Neutrophil (primary cell): ENCODE data around the gene CACNG1.

Experiments used
- H3K27ac ChIP-seq: fragments of 200-600 bp; sonication (generic); 2 replicates; pipeline ENCODE4 v1.5.1; 2016; ENCODE audit warnings: mild to moderate bottlenecking, moderate library complexity
- H3K27me3 ChIP-seq: fragments of 200-600 bp; sonication (generic); 2 replicates; pipeline ENCODE4 v1.6.0; 2016; ENCODE audit warnings: mild to moderate bottlenecking
- H3K36me3 ChIP-seq: fragments of 200-600 bp; sonication (generic); 2 replicates; pipeline ENCODE4 v1.5.1; 2017
- H3K4me1 ChIP-seq, 2 experiments: fragments of 200-600 bp in 1 of 2; sonication (generic) in 1 of 2; 1 replicate in 1 of 2; 2 replicates in 1 of 2; pipeline versions ENCODE4 v1.5.1 to v1.6.1; 2013 to 2016; ENCODE audit warnings: low read depth in 1 of 2, low read length in 1 of 2, mild to moderate bottlenecking in 1 of 2, moderate library complexity in 1 of 2; ENCODE audit not compliant: control insufficient read depth in 1 of 2, insufficient read depth in 1 of 2
- H3K4me3 ChIP-seq, 2 experiments: fragments of 200-600 bp in 1 of 2; sonication (generic) in 1 of 2; 1 replicate in 1 of 2; 2 replicates in 1 of 2; pipeline ENCODE4 v1.5.1; 2013 to 2016; ENCODE audit warnings: low read depth in 1 of 2, low read length in 1 of 2, mild to moderate bottlenecking in 1 of 2, moderate library complexity in 1 of 2
- H3K9me3 ChIP-seq: fragments of 200-600 bp; sonication (generic); 2 replicates; pipeline ENCODE4 v1.5.1; 2016
- TF ChIP-seq, protein P1 (sequence below): fragments of 200-600 bp; sonication (generic); IDR thresholded peaks from 2 replicates; pipeline ENCODE4 v1.5.1; 2016; ENCODE audit warnings: antibody characterized with exemption

CACNG1 gene

DNA sequence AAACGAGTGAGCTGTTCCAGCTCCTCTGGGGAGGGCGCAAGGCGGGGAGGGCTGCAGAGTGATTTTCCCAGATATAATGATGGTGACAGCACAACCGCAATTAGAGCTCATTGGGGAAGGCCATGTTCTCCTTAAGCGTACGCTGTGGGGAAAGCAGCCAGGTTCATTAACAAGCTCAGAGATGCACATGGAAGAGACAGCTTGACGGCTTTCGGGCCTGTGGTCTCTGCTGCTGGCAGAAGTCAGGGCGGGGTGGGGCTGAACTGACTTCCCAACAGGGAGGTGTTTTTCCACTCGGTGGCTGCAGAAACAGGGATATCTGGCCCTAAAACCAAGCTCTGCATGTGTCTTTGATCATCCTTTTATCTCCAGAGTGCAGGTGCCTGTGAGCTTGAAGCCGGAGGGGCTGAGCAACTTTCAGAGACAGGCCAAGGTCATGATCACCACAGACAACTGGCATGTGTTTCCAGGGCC lies 24.0 kb upstream of the CACNG1 start:
- Histone ChIP-seq H3K36me3 (no peaks in the 10 kb centered on the region), H3K4me1 (no peaks in the 10 kb centered on the region), H3K27me3 (no peaks in the 10 kb centered on the region), H3K27ac (no peak overlapping the region), H3K4me3 (no peak overlapping the region), H3K9me3 (no peaks in the 10 kb centered on the region)
- TF ChIP-seq, protein P1, sequence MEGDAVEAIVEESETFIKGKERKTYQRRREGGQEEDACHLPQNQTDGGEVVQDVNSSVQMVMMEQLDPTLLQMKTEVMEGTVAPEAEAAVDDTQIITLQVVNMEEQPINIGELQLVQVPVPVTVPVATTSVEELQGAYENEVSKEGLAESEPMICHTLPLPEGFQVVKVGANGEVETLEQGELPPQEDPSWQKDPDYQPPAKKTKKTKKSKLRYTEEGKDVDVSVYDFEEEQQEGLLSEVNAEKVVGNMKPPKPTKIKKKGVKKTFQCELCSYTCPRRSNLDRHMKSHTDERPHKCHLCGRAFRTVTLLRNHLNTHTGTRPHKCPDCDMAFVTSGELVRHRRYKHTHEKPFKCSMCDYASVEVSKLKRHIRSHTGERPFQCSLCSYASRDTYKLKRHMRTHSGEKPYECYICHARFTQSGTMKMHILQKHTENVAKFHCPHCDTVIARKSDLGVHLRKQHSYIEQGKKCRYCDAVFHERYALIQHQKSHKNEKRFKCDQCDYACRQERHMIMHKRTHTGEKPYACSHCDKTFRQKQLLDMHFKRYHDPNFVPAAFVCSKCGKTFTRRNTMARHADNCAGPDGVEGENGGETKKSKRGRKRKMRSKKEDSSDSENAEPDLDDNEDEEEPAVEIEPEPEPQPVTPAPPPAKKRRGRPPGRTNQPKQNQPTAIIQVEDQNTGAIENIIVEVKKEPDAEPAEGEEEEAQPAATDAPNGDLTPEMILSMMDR, result no peak

DNA sequence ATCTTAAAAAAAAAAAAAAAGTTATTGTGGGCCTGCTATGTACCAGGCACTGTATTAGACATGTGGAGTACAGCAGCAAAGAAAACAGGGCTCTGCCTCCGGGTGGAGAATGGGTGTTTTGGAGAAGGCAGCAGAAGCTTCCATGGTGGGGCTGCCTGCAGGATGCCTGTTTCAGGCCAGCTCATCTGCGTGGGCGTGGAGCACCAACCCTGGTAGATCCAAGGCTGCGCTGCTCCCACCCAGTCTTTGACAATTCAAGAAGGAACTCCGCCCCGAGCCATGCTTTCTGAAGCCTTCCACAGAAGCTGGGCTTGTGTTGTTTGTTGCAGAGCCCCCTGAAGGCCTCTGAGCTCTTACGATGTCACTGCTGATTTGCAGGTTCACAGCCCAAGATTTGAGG lies 23.2 kb upstream of the CACNG1 start:
- Histone ChIP-seq H3K9me3 (no peaks in the 10 kb centered on the region), H3K27me3 (no peaks in the 10 kb centered on the region), H3K4me1 (no peaks in the 10 kb centered on the region), H3K36me3 (no peaks in the 10 kb centered on the region), H3K27ac (no peak overlapping the region), H3K4me3 (no peak overlapping the region)
- TF ChIP-seq, protein P1, result no peak

DNA sequence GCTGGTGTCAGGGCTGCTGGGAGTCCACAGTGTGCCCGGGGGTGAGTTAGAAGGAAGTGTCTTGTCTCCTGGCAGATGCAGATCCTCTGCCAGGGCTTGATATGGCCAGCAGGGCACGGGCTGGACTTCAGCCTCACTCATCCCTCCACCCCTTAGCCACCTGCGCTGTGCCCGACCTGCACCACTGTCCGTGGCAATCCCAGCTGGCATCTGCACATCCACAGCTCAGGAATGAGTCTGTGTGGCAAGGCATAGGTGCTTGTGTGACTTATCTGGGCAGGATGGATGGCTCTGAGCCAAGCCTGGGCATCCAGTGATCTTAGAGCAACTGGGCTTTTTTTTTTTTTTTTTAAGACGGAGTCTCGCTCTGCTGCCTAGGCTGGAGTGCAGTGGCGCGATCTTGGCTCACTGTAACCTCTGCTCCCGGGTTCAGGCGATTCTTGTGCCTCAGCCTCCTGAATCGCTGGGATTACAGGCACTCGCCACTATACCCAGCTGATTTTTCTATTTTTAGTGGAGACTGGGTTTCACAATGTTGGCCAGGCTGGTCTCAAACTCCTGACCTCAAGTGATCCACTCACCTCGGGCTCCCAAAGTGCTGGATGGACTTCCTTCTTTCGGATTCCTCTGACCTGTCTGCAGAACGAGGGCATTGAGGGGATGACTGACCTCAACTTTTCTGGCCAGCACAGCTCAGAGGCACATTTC lies 22.5 kb upstream of the CACNG1 start:
- H3K36me3 ChIP-seq, result no peaks in the 10 kb centered on the region
- H3K4me1 ChIP-seq, result no peaks in the 10 kb centered on the region
- no peaks in the 10 kb centered on the region for H3K27me3 ChIP-seq
- no peak overlapping the region for H3K27ac ChIP-seq
- no peak overlapping the region for H3K4me3 ChIP-seq
- no peaks in the 10 kb centered on the region for H3K9me3 ChIP-seq
- TF ChIP-seq, protein P1, result no peak

DNA sequence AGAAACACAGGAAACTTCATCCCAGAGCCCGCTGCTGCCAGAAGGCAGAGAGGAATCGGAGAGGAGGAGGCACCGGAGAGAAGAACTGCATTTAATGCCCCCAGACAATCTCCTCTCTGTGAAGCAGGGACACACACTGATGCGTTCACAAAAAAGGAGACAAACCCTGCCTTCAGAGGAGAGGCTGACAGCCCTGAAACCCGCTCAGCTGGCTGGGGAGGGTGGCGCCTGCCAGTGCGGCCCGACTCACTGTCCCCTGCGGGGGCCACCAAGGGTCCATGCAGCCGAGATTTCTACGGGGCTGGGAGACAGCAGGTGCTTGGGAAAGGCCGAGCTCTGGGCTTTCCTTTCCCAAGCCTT lies 21.9 kb upstream of the CACNG1 start:
- no peak overlapping the region for H3K27ac ChIP-seq
- no peak overlapping the region for H3K4me3 ChIP-seq
- TF ChIP-seq, protein P1, result no peak
- H3K27me3 ChIP-seq, result no peaks in the 10 kb centered on the region
- H3K9me3 ChIP-seq, result no peaks in the 10 kb centered on the region
- H3K4me1 ChIP-seq, result no peaks in the 10 kb centered on the region
- H3K36me3 ChIP-seq, result no peaks in the 10 kb centered on the region

DNA sequence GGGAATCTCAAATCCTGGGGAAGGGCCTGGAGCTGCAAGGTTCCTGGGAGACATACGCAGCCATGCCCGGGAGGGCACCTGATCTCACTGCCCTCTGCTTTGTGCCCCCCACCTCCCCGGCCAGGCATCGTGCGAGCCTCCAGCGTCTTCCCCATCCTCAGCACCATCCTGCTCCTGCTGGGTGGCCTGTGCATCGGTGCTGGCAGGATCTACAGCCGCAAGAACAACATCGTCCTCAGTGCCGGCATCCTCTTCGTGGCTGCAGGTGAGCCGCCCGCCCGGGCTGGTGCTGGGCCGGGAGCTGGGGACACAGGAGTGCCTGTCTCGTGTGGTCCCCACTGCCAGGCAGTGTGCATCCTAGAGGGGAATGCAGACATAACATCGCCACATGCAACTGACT lies 19.6 kb upstream of the CACNG1 start:
- TF ChIP-seq, protein P1, result no peak
- no peaks in the 10 kb centered on the region for H3K36me3 ChIP-seq
- H3K27me3 ChIP-seq, result no peaks in the 10 kb centered on the region
- no peaks in the 10 kb centered on the region for H3K4me1 ChIP-seq
- no peak overlapping the region for H3K4me3 ChIP-seq
- no peak overlapping the region for H3K27ac ChIP-seq
- no peaks in the 10 kb centered on the region for H3K9me3 ChIP-seq
